TTC549 (cell line): ENCODE measurements around the gene RPL5.
A peak's percentile ranks its signal among the peaks of the same experiment; 100 is the strongest.
"Not testable (repeated sequence)": the region's sequence is repeated elsewhere in the genome, so short reads cannot be mapped to it uniquely, and the experiment has no call there.

Source experiments
- FAIRE-seq: peaks from 2 replicates; lab custom pipeline; 2012; peaks lifted over from hg19 to GRCh38; lab: Jason Lieb, UNC

RPL5 gene

GRCh38 chr1:92831762-92832536 lies at the start of gene RPL5:
TSS of gene RPL5 (plus strand) at chr1:92832040. CDS start at chr1:92832115, 75 bp downstream.
- peak; percentile 17 for FAIRE-seq

GRCh38 chr1:92783550-92783949 lies 48.3 kb upstream of the RPL5 start:
- FAIRE-seq = not testable (repeated sequence)

GRCh38 chr1:92784021-92784638 lies 47.7 kb upstream of the RPL5 start:
- no peak for FAIRE-seq

- peak; percentile 80 for FAIRE-seq
Measured at GRCh38 chr1:92784639-92785500, 47.0 kb upstream of the RPL5 start, which contains the start of gene EVI5. TSS of gene EVI5 (minus strand) at chr1:92785108. CDS start at chr1:92736546, 48,562 bp downstream.

GRCh38 chr1:92786111-92786901 lies 45.5 kb upstream of the RPL5 start:
- FAIRE-seq = no peak

GRCh38 chr1:92790081-92790480 lies 41.8 kb upstream of the RPL5 start:
- no peak for FAIRE-seq

- FAIRE-seq = no peak
Measured at GRCh38 chr1:92790867-92791266, 41.0 kb upstream of the RPL5 start.

- no peak for FAIRE-seq
Measured at GRCh38 chr1:92791487-92792066, 40.3 kb upstream of the RPL5 start.

GRCh38 chr1:92792340-92792782 lies 39.5 kb upstream of the RPL5 start:
- no peak for FAIRE-seq

- FAIRE-seq = no peak
Measured at GRCh38 chr1:92795166-92795565, 36.7 kb upstream of the RPL5 start.

GRCh38 chr1:92797297-92797696 lies 34.5 kb upstream of the RPL5 start:
- no peak for FAIRE-seq

- no peak for FAIRE-seq
Measured at GRCh38 chr1:92797961-92798360, 33.9 kb upstream of the RPL5 start.

- no peak for FAIRE-seq
Measured at GRCh38 chr1:92803140-92803887, 28.5 kb upstream of the RPL5 start.

- peak; percentile 67 for FAIRE-seq
Measured at GRCh38 chr1:92804721-92805201, 27.1 kb upstream of the RPL5 start.

- FAIRE-seq = no peak
Measured at GRCh38 chr1:92805216-92805615, 26.6 kb upstream of the RPL5 start.

- FAIRE-seq = no peak
Measured at GRCh38 chr1:92808381-92808780, 23.5 kb upstream of the RPL5 start.

GRCh38 chr1:92816732-92817131 lies 15.1 kb upstream of the RPL5 start:
- no peak for FAIRE-seq

- no peak for FAIRE-seq
Measured at GRCh38 chr1:92817137-92817697, 14.6 kb upstream of the RPL5 start.

- no peak for FAIRE-seq
Measured at GRCh38 chr1:92817986-92818764, 13.7 kb upstream of the RPL5 start.
